HepG2 (cell line): ENCODE measurements around the gene UTP15. TPM values are rescaled to one million over a fixed set of nuclear protein-coding genes. Genes with fewer than 3 reads are reported as not detected.

ENCODE experiments used
- ATF7-NPFF ChIP-seq: sonication (generic); formaldehyde crosslinking; IDR thresholded peaks from 2 replicates; pipeline ENCODE4 v1.8.1; 2023; ENCODE audit warnings: mild to moderate bottlenecking, low read depth, missing genetic modification reagents, moderate library complexity
- BORCS8-MEF2B ChIP-seq: sonication (generic); formaldehyde crosslinking; IDR thresholded peaks from 2 replicates; pipeline ENCODE4 v1.8.0; 2022; ENCODE audit warnings: mild to moderate bottlenecking, missing genetic modification reagents
- CREBL2 ChIP-seq: sonication (generic); formaldehyde crosslinking; IDR thresholded peaks from 2 replicates; pipeline ENCODE4 v1.8.1; 2023; ENCODE audit warnings: missing genetic modification reagents, mild to moderate bottlenecking, borderline replicate concordance
- CSRNP1 ChIP-seq: sonication (generic); formaldehyde crosslinking; IDR thresholded peaks from 2 replicates; pipeline ENCODE4 v1.8.1; 2023; ENCODE audit warnings: mild to moderate bottlenecking, missing genetic modification reagents
- FLYWCH1 ChIP-seq: sonication (generic); formaldehyde crosslinking; IDR thresholded peaks from 2 replicates; pipeline ENCODE4 v1.8.1; 2023; ENCODE audit warnings: mild to moderate bottlenecking, missing genetic modification reagents
- FOXC1 ChIP-seq: sonication (generic); formaldehyde crosslinking; IDR thresholded peaks from 2 replicates; pipeline ENCODE4 v1.8.0; 2022; ENCODE audit warnings: mild to moderate bottlenecking, missing genetic modification reagents, borderline replicate concordance
- GZF1 ChIP-seq: sonication (generic); formaldehyde crosslinking; IDR thresholded peaks from 2 replicates; pipeline ENCODE4 v1.5.1; 2020; ENCODE audit warnings: mild to moderate bottlenecking, missing genetic modification reagents
- HBP1 ChIP-seq: IDR thresholded peaks from 2 replicates; pipeline ENCODE4 v1.6.1; 2016; ENCODE audit warnings: low read depth, control low read depth
- IRX3 ChIP-seq: sonication (generic); formaldehyde crosslinking; IDR thresholded peaks from 2 replicates; pipeline ENCODE4 v1.8.1; 2023; ENCODE audit warnings: mild to moderate bottlenecking, low read depth, missing genetic modification reagents, borderline replicate concordance
- KAT2B ChIP-seq: fragments of 150-350 bp; IDR thresholded peaks from 2 replicates; pipeline ENCODE4 v1.6.1; 2014; ENCODE audit warnings: low read depth, low read length, borderline replicate concordance
- KLF11 ChIP-seq: IDR thresholded peaks from 2 replicates; pipeline ENCODE4 v1.6.1; 2016; ENCODE audit warnings: missing compliant biosample characterization
- MBD4 ChIP-seq: IDR thresholded peaks from 2 replicates; pipeline ENCODE4 v1.6.1; 2012; ENCODE audit warnings: low read length, inconsistent platforms, borderline replicate concordance
- MEIS1 ChIP-seq: sonication (generic); formaldehyde crosslinking; IDR thresholded peaks from 2 replicates; pipeline ENCODE4 v1.9.0; 2021; ENCODE audit warnings: mild to moderate bottlenecking, missing genetic modification reagents, moderate library complexity, borderline replicate concordance
- STAT5B ChIP-seq: sonication (generic); formaldehyde crosslinking; IDR thresholded peaks from 2 replicates; pipeline ENCODE4 v1.4.0; 2020; ENCODE audit warnings: missing genetic modification reagents
- STAT6 ChIP-seq: sonication (generic); formaldehyde crosslinking; IDR thresholded peaks from 2 replicates; pipeline ENCODE4 v1.4.0; 2020; ENCODE audit warnings: missing genetic modification reagents, mild to moderate bottlenecking, borderline replicate concordance
- TBL1XR1 ChIP-seq: fragments of 150-350 bp; IDR thresholded peaks from 2 replicates; pipeline ENCODE4 v1.6.1; 2014; ENCODE audit warnings: borderline replicate concordance, low read length; ENCODE audit not compliant: partially characterized antibody
- ZNF740 ChIP-seq: sonication (generic); formaldehyde crosslinking; IDR thresholded peaks from 2 replicates; pipeline ENCODE4 v1.4.0; 2020; ENCODE audit warnings: missing genetic modification reagents
- ZNF768 ChIP-seq: sonication (generic); formaldehyde crosslinking; IDR thresholded peaks from 2 replicates; pipeline ENCODE4 v1.4.0; 2020; ENCODE audit warnings: missing genetic modification reagents
- ZNF780A ChIP-seq: sonication (generic); formaldehyde crosslinking; IDR thresholded peaks from 2 replicates; pipeline ENCODE4 v1.8.0; 2022; ENCODE audit warnings: mild to moderate bottlenecking, missing genetic modification reagents, moderate library complexity
- polyA plus RNA-seq, 8 experiments: library from polyadenylated mRNA; depleted of rRNA in 3 of 8; stranded (reverse) in 7 of 8; unstranded in 1 of 8; fragments of >200 nt; fragmentation: Illumina TruSeq in 4 of 8; extraction: Trizol in 4 of 8; gene quantifications; 2 replicates each; pipeline versions ENCODE4 v1.2.1 to v1.2.3, GENCODE V29; 2011 to 2016; ENCODE audit warnings: low read depth in 4 of 8, missing spikeins in 1 of 8, mixed read lengths in 1 of 8; ENCODE audit not compliant: insufficient read depth in 1 of 8
- total RNA-seq, 5 experiments: library from RNA; depleted of rRNA; stranded (reverse); fragments of >200 nt; fragmentation: Illumina TruSeq; extraction: Trizol; gene quantifications; 2 replicates each; pipeline ENCODE4 v1.2.3, GENCODE V29; 2016; ENCODE audit warnings: low read depth in 1 of 5

UTP15 gene
- total and polyA plus RNA-seq, 2 of the 13 experiments (the other 11 are each of a cell fraction or from before 2014, with no cell fraction given), result 7.3 to 35.8 TPM

- TF ChIP-seq STAT5B (CRISPR knock-in tag), result no peak
- TF ChIP-seq CREBL2 (CRISPR knock-in tag), result no peak
- TF ChIP-seq BORCS8-MEF2B (CRISPR knock-in tag), result no peak
- TF ChIP-seq GZF1 (CRISPR knock-in tag), result no peak
- TF ChIP-seq MEIS1 (CRISPR knock-in tag), result peak; percentile 87; the same call in 1 of the 2 replicates
- peak; percentile 25; the same call in 1 of the 2 replicates for TF ChIP-seq MBD4
- TF ChIP-seq CSRNP1 (CRISPR knock-in tag), result peak; percentile 63; the same call in 1 of the 2 replicates
- no peak for TF ChIP-seq ZNF780A
- no peak for TF ChIP-seq ZNF740 (CRISPR knock-in tag)
- no peak for TF ChIP-seq ATF7-NPFF
- peak; percentile 34; the same call in 1 of the 2 replicates for TF ChIP-seq HBP1 (CRISPR knock-in tag)
- TF ChIP-seq KAT2B, result no peak
- no peak for TF ChIP-seq FLYWCH1 (CRISPR knock-in tag)
- peak; percentile 82; the same call in 1 of the 2 replicates for TF ChIP-seq STAT6 (CRISPR knock-in tag)
- TF ChIP-seq ZNF768 (CRISPR knock-in tag), result no peak
- no peak for TF ChIP-seq IRX3 (CRISPR knock-in tag)
- no peak for TF ChIP-seq KLF11 (CRISPR knock-in tag)
- peak; percentile 67; the same call in 1 of the 2 replicates for TF ChIP-seq FOXC1 (CRISPR knock-in tag)
- TF ChIP-seq TBL1XR1, result peak; percentile 92
Measured at GRCh38 chr5:73544429-73545402, 20.8 kb upstream of the UTP15 start (continued).
